ENCODE data around the gene PKN3.

Gene PKN3

GRCh38 chr9:128723866-128724743 lies 21.8 kb downstream of the PKN3 start, which contains the start of gene ZDHHC12:
Gene ZDHHC12, minus strand, starts transcription at chr9:128724127. Its CDS starts 34 bp downstream, at chr9:128724093.
- Histone ChIP-seq H3K27me3 (replicated peaks; ENCODE audit: insufficient read depth, low read length) (no peaks in the 10 kb centered on the region), H3K4me3 (ENCODE audit: low read length) (peak within 1 kb of the TSS; percentile 78), H3K36me3 (replicated peaks; ENCODE audit: insufficient read depth, low read length) (no peaks in the 10 kb centered on the region), H2AFZ (ENCODE audit: low read length) (peak within 1 kb of the TSS; percentile 68), H4K20me1 (ENCODE audit: insufficient read depth, low read length) (no peaks in the 10 kb centered on the region), H3F3A (ENCODE audit: insufficient read depth, low read length) (peaks cover 6% of the 10 kb centered on the region; the same call in 1 of the 2 replicates), H3K79me2 (ENCODE audit: low read length) (peaks cover 21% of the 10 kb centered on the region), H3K4me2 (ENCODE audit: low read depth, low read length) (peak within 1 kb of the TSS; percentile 63), H3K27ac (ENCODE audit: low read length) (peak within 1 kb of the TSS; percentile 2; the same call in 1 of the 2 replicates), H3K4me1 (ENCODE audit: low read length) (peaks cover 7% of the 10 kb centered on the region; the same call in 1 of the 2 replicates), H3K9me2 (replicated peaks; ENCODE audit: insufficient read depth, low read length) (no peaks in the 10 kb centered on the region), H3K9ac (ENCODE audit: low read length) (peak within 1 kb of the TSS; percentile 85), H3K9me3 (replicated peaks; ENCODE audit: insufficient read depth, low read length) (no peaks in the 10 kb centered on the region)
- TF ChIP-seq CTCF (IDR thresholded peaks at IDR 0.05; ENCODE audit: low read length) (no peak), EZH2 (optimal IDR thresholded peaks at IDR 0.05; ENCODE audit: low read depth, low read length) (no peak), EZH2phosphoT487 (IDR thresholded peaks at IDR 0.05; ENCODE audit: low read length) (no peak)
- peak; percentile 99 for DNase-seq

- peak overlapping the region; percentile 43; the same call in 1 of the 2 replicates for H3K9ac ChIP-seq (ENCODE audit: low read length)
- TF ChIP-seq EZH2 (optimal IDR thresholded peaks at IDR 0.05; ENCODE audit: low read depth, low read length) = no peak
- H3K9me3 ChIP-seq (replicated peaks; ENCODE audit: insufficient read depth, low read length) = no peaks in the 10 kb centered on the region
- H3K9me2 ChIP-seq (replicated peaks; ENCODE audit: insufficient read depth, low read length) = no peaks in the 10 kb centered on the region
- peak overlapping the region; percentile 60 for H3K4me2 ChIP-seq (ENCODE audit: low read depth, low read length)
- H3K36me3 ChIP-seq (replicated peaks; ENCODE audit: insufficient read depth, low read length) = no peaks in the 10 kb centered on the region
- DNase-seq = peak; percentile 57
- peaks cover 6% of the 10 kb centered on the region; the same call in 1 of the 2 replicates for H3F3A ChIP-seq (ENCODE audit: insufficient read depth, low read length)
- H2AFZ ChIP-seq (ENCODE audit: low read length) = peak overlapping the region; percentile 45
- H4K20me1 ChIP-seq (ENCODE audit: insufficient read depth, low read length) = no peaks in the 10 kb centered on the region
- H3K27ac ChIP-seq (ENCODE audit: low read length) = peak overlapping the region; percentile 2; the same call in 1 of the 2 replicates
- H3K79me2 ChIP-seq (ENCODE audit: low read length) = peaks cover 21% of the 10 kb centered on the region
- peak overlapping the region; percentile 62 for H3K4me3 ChIP-seq (ENCODE audit: low read length)
- no peaks in the 10 kb centered on the region for H3K27me3 ChIP-seq (replicated peaks; ENCODE audit: insufficient read depth, low read length)
- H3K4me1 ChIP-seq (ENCODE audit: low read length) = peaks cover 7% of the 10 kb centered on the region; the same call in 1 of the 2 replicates
Observed at GRCh38 chr9:128724744-128725211, 22.5 kb downstream of the PKN3 start.

- H2AFZ ChIP-seq (ENCODE audit: low read length) = no peak overlapping the region
- H3K9me3 ChIP-seq (replicated peaks; ENCODE audit: insufficient read depth, low read length) = no peaks in the 10 kb centered on the region
- no peaks in the 10 kb centered on the region for H3K9me2 ChIP-seq (replicated peaks; ENCODE audit: insufficient read depth, low read length)
Observed at GRCh38 chr9:128727640-128728248, 25.4 kb downstream of the PKN3 start.

More at GRCh38 chr9:128727640-128728248, 25.4 kb downstream of the PKN3 start:
- no peak overlapping the region for H3K4me3 ChIP-seq (ENCODE audit: low read length)
- no peaks in the 10 kb centered on the region for H4K20me1 ChIP-seq (ENCODE audit: insufficient read depth, low read length)
- peaks cover 6% of the 10 kb centered on the region; the same call in 1 of the 2 replicates for H3K4me1 ChIP-seq (ENCODE audit: low read length)
- peaks cover 6% of the 10 kb centered on the region; the same call in 1 of the 2 replicates for H3F3A ChIP-seq (ENCODE audit: insufficient read depth, low read length)
- no peak for TF ChIP-seq CTCF (IDR thresholded peaks at IDR 0.05; ENCODE audit: low read length)
- no peak for TF ChIP-seq EZH2phosphoT487 (IDR thresholded peaks at IDR 0.05; ENCODE audit: low read length)
- TF ChIP-seq EZH2 (optimal IDR thresholded peaks at IDR 0.05; ENCODE audit: low read depth, low read length) = no peak
- H3K27ac ChIP-seq (ENCODE audit: low read length) = no peak overlapping the region
- no peak overlapping the region for H3K4me2 ChIP-seq (ENCODE audit: low read depth, low read length)
- no peaks in the 10 kb centered on the region for H3K27me3 ChIP-seq (replicated peaks; ENCODE audit: insufficient read depth, low read length)
- H3K36me3 ChIP-seq (replicated peaks; ENCODE audit: insufficient read depth, low read length) = no peaks in the 10 kb centered on the region
- no peak overlapping the region for H3K9ac ChIP-seq (ENCODE audit: low read length)
- DNase-seq = no peak
- H3K79me2 ChIP-seq (ENCODE audit: low read length) = peaks cover 11% of the 10 kb centered on the region

Data from MM.1S (cell line).